Measurements from ENCODE around the gene TFF1.

Gene TFF1

GRCh38 chr21:42382915-42383314, 16.6 kb upstream of the TFF1 start:
- DNase-seq (ENCODE audit: low spot score) = no peak

GRCh38 chr21:42381347-42381984, 15.1 kb upstream of the TFF1 start:
- DNase-seq (ENCODE audit: low spot score) = peak; percentile 23

- no peak for DNase-seq (ENCODE audit: low spot score)
These were observed 13.3 kb upstream of the TFF1 start for GRCh38 chr21:42379426-42380215.

GRCh38 chr21:42378418-42378817, 12.1 kb upstream of the TFF1 start:
- DNase-seq (ENCODE audit: low spot score) = no peak

GRCh38 chr21:42377951-42378340, 11.6 kb upstream of the TFF1 start:
- no peak for DNase-seq (ENCODE audit: low spot score)

GRCh38 chr21:42377211-42377950, 11.0 kb upstream of the TFF1 start:
- DNase-seq (ENCODE audit: low spot score) = no peak

- no peak for DNase-seq (ENCODE audit: low spot score)
These were observed 10.1 kb upstream of the TFF1 start for GRCh38 chr21:42376338-42376982.

GRCh38 chr21:42375966-42376337, 9.6 kb upstream of the TFF1 start:
- DNase-seq (ENCODE audit: low spot score) = no peak

GRCh38 chr21:42375506-42375905, 9.2 kb upstream of the TFF1 start:
- no peak for DNase-seq (ENCODE audit: low spot score)

GRCh38 chr21:42374864-42375499, 8.6 kb upstream of the TFF1 start:
- no peak for DNase-seq (ENCODE audit: low spot score)

- DNase-seq (ENCODE audit: low spot score) = no peak
These were observed 8.1 kb upstream of the TFF1 start for GRCh38 chr21:42374457-42374856.

- no peak for DNase-seq (ENCODE audit: low spot score)
These were observed 7.6 kb upstream of the TFF1 start for GRCh38 chr21:42373908-42374455.

GRCh38 chr21:42373196-42373907, 7.0 kb upstream of the TFF1 start:
- no peak for DNase-seq (ENCODE audit: low spot score)

GRCh38 chr21:42370894-42371654, 4.7 kb upstream of the TFF1 start:
- DNase-seq (ENCODE audit: low spot score) = no peak

- no peak for DNase-seq (ENCODE audit: low spot score)
These were observed 3.5 kb upstream of the TFF1 start for GRCh38 chr21:42369821-42370220.

- DNase-seq (ENCODE audit: low spot score) = no peak
These were observed 1.2 kb upstream of the TFF1 start for GRCh38 chr21:42367367-42368165.

GRCh38 chr21:42365770-42366169, 565 bp downstream of the TFF1 start:
- DNase-seq (ENCODE audit: low spot score) = no peak

- no peak for DNase-seq (ENCODE audit: low spot score)
These were observed 1.9 kb downstream of the TFF1 start for GRCh38 chr21:42364304-42364865.

GRCh38 chr21:42363312-42363711, 3.0 kb downstream of the TFF1 start:
- no peak for DNase-seq (ENCODE audit: low spot score)

Data from kidney capillary endothelial cell (primary cell).